IPS-15b (cell line): ENCODE data around the gene NPIPB2.

Experiments used
- H3K27me3 ChIP-seq: one replicate; pipeline ENCODE4 v1.6.1; 2013; ENCODE audit warnings: low read length; ENCODE audit not compliant: control insufficient read depth, insufficient read depth
- H3K36me3 ChIP-seq: one replicate; pipeline ENCODE4 v1.6.1; 2013; ENCODE audit warnings: low read length; ENCODE audit not compliant: control insufficient read depth, insufficient read depth
- H3K4me1 ChIP-seq: one replicate; pipeline ENCODE4 v1.6.1; 2013; ENCODE audit warnings: mild to moderate bottlenecking, low read length; ENCODE audit not compliant: control insufficient read depth, insufficient read depth
- H3K4me3 ChIP-seq: one replicate; pipeline ENCODE4 v1.5.1; 2013; ENCODE audit warnings: low read depth, low read length
- H3K9ac ChIP-seq: one replicate; pipeline ENCODE4 v1.6.1; 2013; ENCODE audit warnings: low read depth, mild to moderate bottlenecking, low read length
- H3K9me3 ChIP-seq: one replicate; pipeline ENCODE4 v1.6.1; 2013; ENCODE audit warnings: mild to moderate bottlenecking, low read length; ENCODE audit not compliant: control insufficient read depth, insufficient read depth

The NPIPB2 gene

GRCh38 chr16:11886881-11887280, 55.0 kb downstream of the NPIPB2 start:
- Histone ChIP-seq H3K9ac (no peak overlapping the region), H3K4me3 (no peak overlapping the region), H3K36me3 (peaks cover 24% of the 10 kb centered on the region), H3K9me3 (no peaks in the 10 kb centered on the region), H3K4me1 (no peaks in the 10 kb centered on the region), H3K27me3 (no peaks in the 10 kb centered on the region)

DNA sequence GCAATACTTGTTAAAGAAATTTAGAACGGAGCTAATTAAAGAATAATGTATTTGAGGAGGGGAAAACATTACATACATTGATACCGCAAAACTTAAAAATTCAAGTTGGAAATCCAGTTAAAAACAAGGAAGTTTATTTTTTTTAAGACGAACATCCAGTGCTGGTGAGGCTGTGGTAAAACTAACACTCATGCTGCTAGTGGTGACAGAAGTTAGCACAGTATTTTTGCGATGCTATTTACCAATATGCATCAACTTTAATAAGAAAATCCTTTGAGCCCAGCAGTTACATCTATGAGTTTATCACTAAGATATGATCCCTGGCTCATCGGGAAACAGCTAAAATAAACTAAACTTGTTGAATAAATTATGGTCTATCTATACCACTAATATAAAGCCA, 57.8 kb downstream of the NPIPB2 start:
- H3K27me3 ChIP-seq: no peaks in the 10 kb centered on the region

DNA sequence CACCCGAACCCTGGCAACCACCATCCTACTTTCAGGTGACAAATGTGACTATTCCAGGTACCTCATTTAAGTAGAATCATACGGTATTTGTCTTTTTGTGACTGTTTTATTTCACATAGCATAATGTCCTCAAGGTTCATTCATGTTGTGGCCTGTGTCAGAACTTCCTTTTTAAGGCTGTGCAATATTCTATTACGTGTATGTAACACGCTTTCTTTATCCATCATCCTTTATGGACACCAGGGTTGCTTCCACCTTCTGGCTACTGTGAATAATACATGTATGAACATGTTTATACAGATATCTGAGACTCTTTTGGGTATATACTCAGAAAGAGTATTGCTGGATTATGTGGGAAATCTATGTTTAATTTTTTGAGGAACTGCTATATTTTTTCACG, 61.8 kb downstream of the NPIPB2 start:
- H3K9ac ChIP-seq: no peak overlapping the region
- no peaks in the 10 kb centered on the region for H3K27me3 ChIP-seq
- no peak overlapping the region for H3K4me3 ChIP-seq
- no peaks in the 10 kb centered on the region for H3K4me1 ChIP-seq
- no peaks in the 10 kb centered on the region for H3K9me3 ChIP-seq
- H3K36me3 ChIP-seq: peaks cover 33% of the 10 kb centered on the region

More for the DNA sequence above, 57.8 kb downstream of the NPIPB2 start:
- Histone ChIP-seq H3K9ac (no peak overlapping the region), H3K4me1 (no peaks in the 10 kb centered on the region), H3K4me3 (no peak overlapping the region), H3K36me3 (peaks cover 32% of the 10 kb centered on the region), H3K9me3 (no peaks in the 10 kb centered on the region)

DNA sequence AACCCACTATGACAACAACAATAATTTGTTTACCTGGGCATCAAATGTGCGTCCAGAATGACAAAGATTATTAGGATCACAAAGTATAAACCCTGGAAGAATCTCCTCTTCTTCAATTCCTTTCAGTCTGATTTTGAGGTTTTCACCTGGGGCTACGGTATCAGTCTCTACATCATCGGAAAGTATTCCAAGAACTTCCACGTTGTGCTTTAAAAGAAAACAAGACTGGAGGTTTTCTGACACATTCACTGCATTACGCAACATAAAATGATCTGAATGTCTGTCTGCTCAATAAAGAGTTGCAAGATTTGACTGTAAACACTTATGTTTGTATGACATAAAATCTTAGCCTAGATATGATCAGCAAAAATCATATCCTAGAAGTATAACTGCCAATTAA, 64.5 kb downstream of the NPIPB2 start:
- H3K36me3 ChIP-seq: peaks cover 33% of the 10 kb centered on the region
- no peaks in the 10 kb centered on the region for H3K27me3 ChIP-seq
- no peaks in the 10 kb centered on the region for H3K9me3 ChIP-seq
- no peak overlapping the region for H3K4me3 ChIP-seq
- no peak overlapping the region for H3K9ac ChIP-seq
- no peaks in the 10 kb centered on the region for H3K4me1 ChIP-seq
